Right ventricle myocardium superior (tissue), 1 donor: ENCODE data around the gene ZNF124. TPM values are rescaled to one million over a fixed set of nuclear protein-coding genes. Genes with fewer than 3 reads are reported as not detected.

ENCODE experiments used
- ATAC-seq: fragments of 200-7000 bp; cut with Tn5 transposase; one replicate; pipeline ENCODE4 v1.9.1; 2020; ENCODE audit warnings: mild to moderate bottlenecking; ENCODE audit not compliant: poor library complexity
- DNase-seq: peaks from one replicate; pipeline ENCODE4 v3.0.0-alpha.2; 2020
- intact Hi-C: fragments of 100-400 bp; cut with DNase I; formaldehyde crosslinking; loops from one replicate; pipeline ENCODE4 v1.11.2; 2022
- microRNA-seq: library from miRNA; unstranded; fragments of <30 nt; microRNA quantifications from one replicate; pipeline ENCODE4 v1.2.0, GENCODE V29; 2020
- total RNA-seq: library from RNA; stranded (reverse); fragmentation: NEBNext Ultra II Directional; extraction: Animal tissue kit (Norgen Biotek cat#: 25700); gene quantifications from one replicate; pipeline ENCODE4 v1.2.1, GENCODE V29; 2021
- donor health status: DM: no; HTN: yes; CAD: no; lungs with severe emphysema.

ZNF124 gene
- total RNA-seq, 1 donor from 2014 or later, result 6.7 TPM

GRCh38 chr1:247118946-247119446 lies 52.8 kb downstream of the ZNF124 start:
- ATAC-seq (no peak), DNase-seq (no peak)
- intact Hi-C loops, result no loop called here

DNA sequence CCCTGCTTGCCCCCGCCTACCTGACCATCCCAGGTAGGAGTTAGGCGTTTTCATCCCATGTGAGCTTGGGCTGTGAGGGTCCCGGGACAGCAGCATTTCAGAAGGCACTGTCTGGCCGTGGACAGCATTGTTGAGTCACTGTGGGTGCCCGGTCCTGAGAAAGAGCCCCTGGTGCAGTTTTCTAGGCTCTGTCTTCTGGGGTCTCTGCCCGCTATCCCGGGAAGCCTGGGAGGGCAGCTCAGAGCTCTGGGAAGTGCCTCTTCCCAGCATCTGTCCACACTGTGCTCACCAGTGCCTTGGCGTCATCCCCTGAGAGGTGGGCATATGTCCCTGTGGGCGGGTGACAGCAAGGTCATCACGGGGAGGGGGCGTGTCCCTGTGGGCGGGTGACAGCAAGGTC lies 56.3 kb downstream of the ZNF124 start:
- no peak for ATAC-seq
- intact Hi-C loops, result no loop called here
- no peak for DNase-seq

- DNase-seq (no peak), ATAC-seq (no peak)
- intact Hi-C loops, result no loop called here
Measured at GRCh38 chr1:247115141-247115510, 56.7 kb downstream of the ZNF124 start.

DNA sequence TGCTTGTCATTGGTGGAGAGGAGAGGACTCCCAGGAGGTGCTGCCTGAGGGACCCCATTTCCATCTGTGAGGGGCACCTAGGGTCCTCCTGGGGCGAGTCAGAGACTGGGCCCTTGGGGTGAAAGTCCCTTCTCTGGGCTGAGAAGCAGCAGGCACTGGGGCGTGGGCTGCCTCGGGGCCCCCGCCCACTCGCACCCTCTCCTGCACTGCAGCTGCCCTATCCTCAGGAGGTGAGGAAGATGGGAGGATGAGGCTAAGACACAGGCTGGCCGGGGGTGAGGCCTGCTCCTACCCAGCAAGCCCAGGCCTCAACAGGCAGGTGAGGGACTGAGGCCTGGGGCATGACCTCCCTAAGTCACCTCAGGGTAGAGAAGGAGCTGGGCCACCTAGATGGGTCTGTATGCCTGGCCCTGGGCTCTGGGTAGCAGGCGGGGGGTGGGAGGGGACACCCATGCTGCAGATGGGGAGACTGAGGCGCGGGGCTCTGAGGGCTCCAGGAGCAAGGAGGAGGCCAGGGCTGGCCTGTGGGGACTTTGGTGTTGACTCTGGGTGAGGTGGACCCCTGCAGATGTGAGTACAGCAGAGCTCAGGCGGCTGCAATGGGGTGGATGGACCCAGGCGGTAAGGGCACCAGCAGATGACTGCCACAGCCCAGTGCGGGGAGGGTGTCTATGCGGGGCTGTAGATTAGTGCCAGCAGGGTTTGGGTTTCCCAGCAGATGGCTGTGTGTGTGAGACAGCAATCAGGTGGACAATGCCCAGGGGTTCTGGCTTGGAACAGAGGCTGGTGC lies 57.3 kb downstream of the ZNF124 start:
- intact Hi-C loops, result no loop called here
- DNase-seq (no peak), ATAC-seq (no peak)

GRCh38 chr1:247113733-247114271 lies 58.0 kb downstream of the ZNF124 start:
- DNase-seq, result no peak
- no peak for ATAC-seq
- intact Hi-C loops, result no loop called here

GRCh38 chr1:247113094-247113497 lies 58.7 kb downstream of the ZNF124 start:
- DNase-seq (no peak), ATAC-seq (no peak)
- intact Hi-C loops, result no loop called here

GRCh38 chr1:247112479-247112781 lies 59.4 kb downstream of the ZNF124 start:
- no peak for ATAC-seq
- DNase-seq, result no peak
- intact Hi-C loops, result no loop called here

DNA sequence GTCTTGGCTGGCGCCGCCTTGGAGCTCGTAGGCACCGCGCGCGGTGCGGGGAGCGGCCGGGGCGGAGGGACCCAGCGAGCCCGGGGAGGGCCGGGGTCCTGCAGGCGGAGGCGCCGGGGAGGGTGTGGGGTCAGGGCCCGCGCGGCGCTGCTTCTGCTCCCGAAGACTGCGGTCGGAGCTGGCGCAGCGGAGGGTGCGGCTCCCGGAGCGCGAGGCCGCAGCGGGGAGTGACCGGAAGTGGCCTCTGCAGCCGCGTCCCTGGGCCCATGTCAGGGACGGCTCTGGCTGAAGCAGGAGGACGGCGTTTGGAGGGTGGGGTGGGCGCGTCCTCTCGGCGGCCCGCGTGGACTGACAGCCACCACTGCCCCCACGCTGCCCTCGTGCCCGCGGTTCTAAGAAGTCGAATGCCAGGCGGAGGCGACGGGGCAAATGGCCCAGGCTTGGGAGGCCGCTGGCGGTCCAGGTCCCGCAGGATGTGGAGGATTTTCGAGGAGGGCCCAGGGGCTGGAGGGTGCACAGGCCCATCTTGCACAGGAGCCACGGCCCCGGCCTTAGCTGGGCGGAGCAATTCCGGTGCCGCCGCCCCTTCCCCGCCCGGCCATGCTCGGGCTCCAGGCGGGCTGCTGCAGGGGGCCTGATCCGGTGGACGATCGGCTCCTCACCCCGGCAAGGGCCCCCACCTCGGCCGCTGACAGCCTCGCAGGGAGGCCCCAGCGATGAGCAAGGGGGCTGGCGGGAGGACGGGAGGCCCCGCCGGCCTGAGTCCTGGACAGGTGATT lies 59.9 kb downstream of the ZNF124 start:
- ATAC-seq (peak; percentile 97), DNase-seq (peak; percentile 87)
- intact Hi-C loops, result no loop called here

GRCh38 chr1:247111259-247111699 lies 60.5 kb downstream of the ZNF124 start:
- ATAC-seq, result peak; percentile 51
- intact Hi-C loops, result no loop called here

GRCh38 chr1:247110627-247111258 lies 61.1 kb downstream of the ZNF124 start:
- intact Hi-C loops, result no loop called here
- ATAC-seq, result no peak
- no peak for DNase-seq

More at GRCh38 chr1:247111259-247111699, 60.5 kb downstream of the ZNF124 start:
- no peak for DNase-seq

DNA sequence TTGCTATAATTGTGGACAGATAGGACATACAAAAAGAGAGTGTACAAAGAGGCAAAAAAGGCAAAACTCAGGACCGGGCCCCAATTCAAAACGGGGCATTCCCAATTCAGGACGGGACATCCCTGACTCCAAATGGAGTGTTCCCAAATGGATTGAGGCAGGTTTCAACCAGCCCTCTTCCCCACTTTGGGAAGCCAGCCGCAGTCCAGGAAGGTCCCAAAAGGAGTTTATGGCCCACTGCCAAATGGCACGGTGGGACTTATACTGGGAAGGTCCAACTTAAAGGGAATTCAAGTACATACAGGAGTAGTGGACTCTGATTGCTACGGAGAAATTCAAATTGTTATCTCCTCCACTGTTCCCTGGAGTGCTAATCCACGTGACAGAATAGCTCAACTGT lies 64.1 kb downstream of the ZNF124 start:
- intact Hi-C loops, result no loop called here
- ATAC-seq (no peak), DNase-seq (no peak)

DNA sequence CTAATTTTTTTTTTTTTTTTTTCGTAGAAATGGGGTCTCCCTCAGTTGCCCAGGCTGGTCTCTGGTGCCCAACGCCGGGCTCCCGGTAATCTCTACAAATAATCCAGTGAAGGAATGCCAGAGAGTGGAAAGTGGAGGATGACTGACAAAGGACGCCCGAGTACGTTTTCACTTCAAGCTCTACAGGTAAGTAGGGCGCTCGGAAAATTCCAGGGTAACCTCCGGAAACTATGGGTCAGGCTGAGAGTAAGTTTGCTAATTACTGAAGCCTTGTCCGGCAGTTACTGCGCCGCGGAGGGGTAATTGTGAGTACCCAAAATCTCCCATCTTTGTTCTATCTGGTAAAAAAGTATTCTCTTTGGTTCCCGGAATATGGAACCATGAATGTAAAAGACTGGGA lies 65.9 kb downstream of the ZNF124 start:
- ATAC-seq (no peak), DNase-seq (no peak)
- intact Hi-C loops, result no loop called here

Small RNAs within 50 kb of the gene (microRNA-seq; reads per million reads assigned to microRNA genes)
- not detected for gene MIR3916

Other genes starting within 250 kb of the ZNF124 start
- gene AHCTF1, start 240.1 kb downstream of the ZNF124 start, total RNA-seq, result 19.7 TPM
- gene ZNF695, start 164.0 kb downstream of the ZNF124 start, total RNA-seq, result not detected
- gene ZNF670, start 93.2 kb downstream of the ZNF124 start, total RNA-seq, result 1.3 TPM
- 3.1 TPM for gene ZNF669, start 67.7 kb downstream of the ZNF124 start, total RNA-seq
- gene VN1R5, start 84.1 kb upstream of the ZNF124 start, total RNA-seq, result not detected
- 12.2 TPM for gene ZNF496, start 159.8 kb upstream of the ZNF124 start, total RNA-seq
- 0.56 TPM for gene NLRP3, start 244.2 kb upstream of the ZNF124 start, total RNA-seq